GM12865 (cell line): ENCODE measurements around the gene SH3TC2.
A peak's percentile ranks its signal among the peaks of the same experiment; 100 is the strongest.

ENCODE experiments used
- DNase-seq: peaks from one replicate; pipeline ENCODE4 v3.0.0; 2010; ENCODE audit warnings: low read depth
- H3K4me3 ChIP-seq: 2 replicates; pipeline ENCODE4 v1.5.1; 2011; ENCODE audit warnings: mild to moderate bottlenecking, low read depth, low read length, control low read depth
- CTCF ChIP-seq: IDR thresholded peaks from 2 replicates; pipeline ENCODE4 v1.5.1; 2011; ENCODE audit warnings: low read length, control low read depth, low read depth, inconsistent platforms; ENCODE audit not compliant: insufficient read depth; ENCODE audit errors: missing control alignments

SH3TC2 gene

GRCh38 chr5:148998174-148998797 is 64.6 kb downstream of the SH3TC2 start:
- DNase-seq, result peak; percentile 48
- no peak overlapping the region for H3K4me3 ChIP-seq
- TF ChIP-seq CTCF, result peak; percentile 55

GRCh38 chr5:148996270-148996669 is 66.6 kb downstream of the SH3TC2 start:
- TF ChIP-seq CTCF, result no peak
- DNase-seq, result no peak
- no peak overlapping the region for H3K4me3 ChIP-seq

- TF ChIP-seq CTCF, result no peak
- DNase-seq, result no peak
- H3K4me3 ChIP-seq, result no peak overlapping the region
Measured at GRCh38 chr5:148995791-148996190, 67.1 kb downstream of the SH3TC2 start.

- H3K4me3 ChIP-seq, result no peak overlapping the region
- no peak for DNase-seq
- no peak for TF ChIP-seq CTCF
Measured at GRCh38 chr5:148993283-148993936, 69.5 kb downstream of the SH3TC2 start.

- no peak for TF ChIP-seq CTCF
- DNase-seq, result no peak
- no peak overlapping the region for H3K4me3 ChIP-seq
Measured at GRCh38 chr5:148992265-148992664, 70.6 kb downstream of the SH3TC2 start.

- TF ChIP-seq CTCF, result no peak
- DNase-seq, result no peak
- no peak overlapping the region for H3K4me3 ChIP-seq
Measured at GRCh38 chr5:148991566-148991965, 71.3 kb downstream of the SH3TC2 start.

- DNase-seq, result no peak
- no peak for TF ChIP-seq CTCF
- no peak overlapping the region for H3K4me3 ChIP-seq
Measured at GRCh38 chr5:148990817-148991216, 72.0 kb downstream of the SH3TC2 start.
